HCT116 (cell line): Measurements from ENCODE around the gene TLX3.

Experiments
- EZH2phosphoT487 ChIP-seq: fragments of 200-600 bp; IDR thresholded peaks from 2 replicates; pipeline ENCODE4 v1.6.1; 2018; ENCODE audit warnings: antibody characterized with exemption, borderline replicate concordance
- POLR2AphosphoS5 ChIP-seq: IDR thresholded peaks from 2 replicates; pipeline ENCODE4 v1.6.1; 2011; ENCODE audit warnings: mild to moderate bottlenecking, low read depth, low read length, moderate library complexity
- TCF7L2 ChIP-seq: IDR thresholded peaks from 2 replicates; pipeline ENCODE4 v1.7.0; 2011; ENCODE audit warnings: borderline replicate concordance, inconsistent platforms; ENCODE audit not compliant: insufficient read depth, insufficient read length; ENCODE audit errors: extremely low read depth
- ZFX ChIP-seq: fragments of 450-650 bp; IDR thresholded peaks from 2 replicates; pipeline ENCODE4 v1.6.1; 2017
- TF ChIP-seq, protein P1 (sequence below), 3 experiments: fragments of 200-600 bp in 1 of 3; sonication (generic) in 1 of 3; IDR thresholded peaks in 2 of 3; conservative IDR thresholded peaks in 1 of 3; 2 replicates each; pipeline ENCODE4 v1.5.1; 2012 to 2017; ENCODE audit warnings: low read depth in 2 of 3, low read length in 2 of 3, antibody characterized with exemption in 1 of 3, borderline replicate concordance in 1 of 3, control low read depth in 1 of 3, mild to moderate bottlenecking in 1 of 3, mixed read lengths in 1 of 3, mixed run types in 1 of 3, moderate library complexity in 1 of 3; ENCODE audit not compliant: insufficient read depth in 1 of 3

GRCh38 chr5:171357843-171358242 lies 48.8 kb downstream of the TLX3 start:
- TF ChIP-seq, protein P1, sequence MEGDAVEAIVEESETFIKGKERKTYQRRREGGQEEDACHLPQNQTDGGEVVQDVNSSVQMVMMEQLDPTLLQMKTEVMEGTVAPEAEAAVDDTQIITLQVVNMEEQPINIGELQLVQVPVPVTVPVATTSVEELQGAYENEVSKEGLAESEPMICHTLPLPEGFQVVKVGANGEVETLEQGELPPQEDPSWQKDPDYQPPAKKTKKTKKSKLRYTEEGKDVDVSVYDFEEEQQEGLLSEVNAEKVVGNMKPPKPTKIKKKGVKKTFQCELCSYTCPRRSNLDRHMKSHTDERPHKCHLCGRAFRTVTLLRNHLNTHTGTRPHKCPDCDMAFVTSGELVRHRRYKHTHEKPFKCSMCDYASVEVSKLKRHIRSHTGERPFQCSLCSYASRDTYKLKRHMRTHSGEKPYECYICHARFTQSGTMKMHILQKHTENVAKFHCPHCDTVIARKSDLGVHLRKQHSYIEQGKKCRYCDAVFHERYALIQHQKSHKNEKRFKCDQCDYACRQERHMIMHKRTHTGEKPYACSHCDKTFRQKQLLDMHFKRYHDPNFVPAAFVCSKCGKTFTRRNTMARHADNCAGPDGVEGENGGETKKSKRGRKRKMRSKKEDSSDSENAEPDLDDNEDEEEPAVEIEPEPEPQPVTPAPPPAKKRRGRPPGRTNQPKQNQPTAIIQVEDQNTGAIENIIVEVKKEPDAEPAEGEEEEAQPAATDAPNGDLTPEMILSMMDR (IDR thresholded peaks at IDR 0.05 in 2 of 3, conservative IDR thresholded peaks at IDR 0.05 in 1 of 3; ENCODE audit: borderline replicate concordance in 1 of 3, insufficient read depth in 1 of 3, low read depth in 2 of 3, low read length in 2 of 3), result no peak
- TF ChIP-seq EZH2phosphoT487 (no peak), POLR2AphosphoS5 (no peak), ZFX (no peak), TCF7L2 (no peak)
